Esophagus squamous epithelium (tissue), 4 donors: ENCODE data around the gene DVL1.

Experiments used
- CTCF ChIP-seq, 6 experiments: fragments of 450-650 bp in 4 of 6; fragments of 200-600 bp in 2 of 6; sonication (generic) in 2 of 6; IDR thresholded peaks; one replicate each; pipeline ENCODE4 v1.5.1; 2016 to 2019; ENCODE audit warnings: antibody characterized with exemption in 6 of 6, mild to moderate bottlenecking in 4 of 6, moderate library complexity in 4 of 6
- POLR2A ChIP-seq, 4 donors: fragments of 450-650 bp; IDR thresholded peaks; one replicate each; pipeline ENCODE4 v1.6.1; 2017; ENCODE audit warnings: antibody characterized with exemption in 4 of 4, mild to moderate bottlenecking in 4 of 4, moderate library complexity in 3 of 4

GRCh38 chr1:1335283-1335682, 13.9 kb downstream of the DVL1 start:
- TF ChIP-seq CTCF (IDR thresholded peaks at IDR 0.05): no peak
- TF ChIP-seq POLR2A (IDR thresholded peaks at IDR 0.05): no peak
